IPS DF 6.9 (cell line): ENCODE measurements around the gene DTYMK.

ENCODE experiments used
- DNase-seq: peaks from one replicate; pipeline ENCODE4 v3.0.0-alpha.2; 2013; ENCODE audit warnings: low read depth, low spot score
- H3K27ac ChIP-seq: one replicate; pipeline ENCODE4 v1.5.1; 2013; ENCODE audit warnings: low read length, control low read depth
- H3K27me3 ChIP-seq: 2 replicates; pipeline ENCODE4 v1.6.1; 2013; ENCODE audit warnings: mild to moderate bottlenecking, low read length; ENCODE audit not compliant: control insufficient read depth, insufficient read depth
- H3K36me3 ChIP-seq: 2 replicates; pipeline ENCODE4 v1.6.1; 2013; ENCODE audit warnings: low read length; ENCODE audit not compliant: control insufficient read depth, insufficient read depth
- H3K4me1 ChIP-seq: 2 replicates; pipeline ENCODE4 v1.6.1; 2013; ENCODE audit warnings: low read length; ENCODE audit not compliant: control insufficient read depth, insufficient read depth
- H3K4me3 ChIP-seq: 2 replicates; pipeline ENCODE4 v1.5.1; 2013; ENCODE audit warnings: mild to moderate bottlenecking, low read length
- H3K9me3 ChIP-seq: 2 replicates; pipeline ENCODE4 v1.6.1; 2013; ENCODE audit warnings: low read length, inconsistent platforms; ENCODE audit not compliant: control insufficient read depth, insufficient read depth
- WGBS: extraction: QIAGEN DNeasy Blood & Tissue Kit; methylation state at CpG from one replicate; pipeline ENCODE4 v1.1.7; 2013; ENCODE audit warnings: mixed read lengths, missing lambda C conversion rate; ENCODE audit not compliant: insufficient read length, insufficient coverage; 5-methylcytosine and 5-hydroxymethylcytosine counted together

DTYMK gene

GRCh38 chr2:241680827-241681599 is 5.6 kb downstream of the DTYMK start:
- DNase-seq: no peak
- Histone ChIP-seq H3K4me1 (no peaks in the 10 kb centered on the region; the same call in 1 of the 2 replicates), H3K36me3 (peaks cover 27% of the 10 kb centered on the region), H3K4me3 (no peak overlapping the region; the same call in 1 of the 2 replicates), H3K27ac (no peak overlapping the region), H3K9me3 (no peaks in the 10 kb centered on the region), H3K27me3 (no peaks in the 10 kb centered on the region)
- WGBS: no CpG with 5 or more reads among the region's 14 CpGs

- Histone ChIP-seq H3K36me3 (peaks cover 27% of the 10 kb centered on the region), H3K27ac (no peak overlapping the region), H3K4me3 (no peak overlapping the region), H3K4me1 (no peaks in the 10 kb centered on the region), H3K9me3 (no peaks in the 10 kb centered on the region), H3K27me3 (no peaks in the 10 kb centered on the region)
- no CpG with 5 or more reads among the region's 12 CpGs for WGBS
- no peak for DNase-seq
These were observed 6.6 kb downstream of the DTYMK start for GRCh38 chr2:241680044-241680443.

- Histone ChIP-seq H3K27ac (no peak overlapping the region), H3K9me3 (no peaks in the 10 kb centered on the region), H3K27me3 (no peaks in the 10 kb centered on the region), H3K4me1 (no peaks in the 10 kb centered on the region), H3K4me3 (no peak overlapping the region), H3K36me3 (peaks cover 25% of the 10 kb centered on the region)
- no CpG with 5 or more reads among the region's 22 CpGs for WGBS
- no peak for DNase-seq
These were observed 7.7 kb downstream of the DTYMK start for GRCh38 chr2:241678784-241679540.

- H3K36me3 ChIP-seq: peaks cover 25% of the 10 kb centered on the region
- H3K4me3 ChIP-seq: no peak overlapping the region
- H3K27ac ChIP-seq: no peak overlapping the region
- no peaks in the 10 kb centered on the region for H3K4me1 ChIP-seq
- WGBS: 100% methylated on average over 1 of the region's 18 CpGs
- H3K9me3 ChIP-seq: no peaks in the 10 kb centered on the region
- no peaks in the 10 kb centered on the region for H3K27me3 ChIP-seq
- DNase-seq: no peak
These were observed 8.3 kb downstream of the DTYMK start for GRCh38 chr2:241678307-241678706.

- Histone ChIP-seq H3K36me3 (peaks cover 25% of the 10 kb centered on the region), H3K27ac (no peak overlapping the region), H3K4me1 (no peaks in the 10 kb centered on the region), H3K27me3 (no peaks in the 10 kb centered on the region), H3K9me3 (no peaks in the 10 kb centered on the region), H3K4me3 (no peak overlapping the region)
- WGBS: no CpG with 5 or more reads among the region's 24 CpGs
- no peak for DNase-seq
These were observed 9.2 kb downstream of the DTYMK start for GRCh38 chr2:241677392-241677791.

GRCh38 chr2:241676665-241677064 is 9.9 kb downstream of the DTYMK start:
- Histone ChIP-seq H3K9me3 (no peaks in the 10 kb centered on the region), H3K27me3 (no peaks in the 10 kb centered on the region), H3K27ac (no peak overlapping the region), H3K36me3 (peaks cover 23% of the 10 kb centered on the region), H3K4me1 (no peaks in the 10 kb centered on the region), H3K4me3 (no peak overlapping the region)
- WGBS: no CpG with 5 or more reads among the region's 17 CpGs
- no peak for DNase-seq

- DNase-seq: no peak
- H3K27ac ChIP-seq: no peak overlapping the region
- no CpG with 5 or more reads among the region's 17 CpGs for WGBS
- no peaks in the 10 kb centered on the region for H3K9me3 ChIP-seq
- no peaks in the 10 kb centered on the region for H3K27me3 ChIP-seq
- peaks cover 27% of the 10 kb centered on the region for H3K36me3 ChIP-seq
- H3K4me1 ChIP-seq: no peaks in the 10 kb centered on the region
- H3K4me3 ChIP-seq: no peak overlapping the region
These were observed 10.7 kb downstream of the DTYMK start for GRCh38 chr2:241675885-241676284.

- WGBS: no CpG with 5 or more reads among the region's 21 CpGs
- DNase-seq: no peak
- no peaks in the 10 kb centered on the region for H3K9me3 ChIP-seq
- H3K27me3 ChIP-seq: no peaks in the 10 kb centered on the region
- no peak overlapping the region for H3K27ac ChIP-seq
- no peaks in the 10 kb centered on the region for H3K4me1 ChIP-seq
- H3K4me3 ChIP-seq: no peak overlapping the region
- peaks cover 28% of the 10 kb centered on the region for H3K36me3 ChIP-seq
These were observed 12.6 kb downstream of the DTYMK start for GRCh38 chr2:241673797-241674725.

- no CpG with 5 or more reads among the region's 18 CpGs for WGBS
- Histone ChIP-seq H3K27me3 (no peaks in the 10 kb centered on the region), H3K27ac (no peak overlapping the region), H3K4me1 (no peaks in the 10 kb centered on the region), H3K4me3 (no peak overlapping the region), H3K9me3 (no peaks in the 10 kb centered on the region), H3K36me3 (peaks cover 32% of the 10 kb centered on the region)
- no peak for DNase-seq
These were observed 13.4 kb downstream of the DTYMK start for GRCh38 chr2:241673189-241673663.
